ENCODE data around the gene TBC1D2B.
"Not testable (repeated sequence)": the region's sequence is repeated elsewhere in the genome, so short reads cannot be mapped to it uniquely, and the experiment has no call there.

The TBC1D2B gene

GRCh38 chr15:77999486-77999885 lies 78.0 kb downstream of the TBC1D2B start:
- no peak for DNase-seq

- no peak for DNase-seq
Measured at GRCh38 chr15:77998592-77998991, 78.9 kb downstream of the TBC1D2B start.

- DNase-seq, result not testable (repeated sequence)
Measured at GRCh38 chr15:77997761-77998554, 79.6 kb downstream of the TBC1D2B start.

GRCh38 chr15:77997221-77997620 lies 80.3 kb downstream of the TBC1D2B start:
- not testable (repeated sequence) for DNase-seq

GRCh38 chr15:77996713-77997171 lies 80.8 kb downstream of the TBC1D2B start:
- DNase-seq, result not testable (repeated sequence)

- not testable (repeated sequence) for DNase-seq
Measured at GRCh38 chr15:77996226-77996625, 81.3 kb downstream of the TBC1D2B start.

GRCh38 chr15:77995537-77995918 lies 82.0 kb downstream of the TBC1D2B start:
- not testable (repeated sequence) for DNase-seq

- not testable (repeated sequence) for DNase-seq
Measured at GRCh38 chr15:77994893-77995536, 82.5 kb downstream of the TBC1D2B start.

GRCh38 chr15:77993970-77994693 lies 83.4 kb downstream of the TBC1D2B start:
- not testable (repeated sequence) for DNase-seq

GRCh38 chr15:77993374-77993911 lies 84.1 kb downstream of the TBC1D2B start:
- no peak for DNase-seq

- DNase-seq, result no peak
Measured at GRCh38 chr15:77992356-77993222, 84.9 kb downstream of the TBC1D2B start.

- not testable (repeated sequence) for DNase-seq
Measured at GRCh38 chr15:77991658-77992201, 85.8 kb downstream of the TBC1D2B start.

GRCh38 chr15:77991029-77991406 lies 86.5 kb downstream of the TBC1D2B start:
- DNase-seq, result peak in 1 of 6 experiments; percentile 7

- DNase-seq, result no peak
Measured at GRCh38 chr15:77989296-77990143, 88.0 kb downstream of the TBC1D2B start.

- no peak for DNase-seq
Measured at GRCh38 chr15:77988347-77989295, 88.9 kb downstream of the TBC1D2B start.

- not testable (repeated sequence) for DNase-seq
Measured at GRCh38 chr15:77987765-77988136, 89.8 kb downstream of the TBC1D2B start.

- DNase-seq, result no peak
Measured at GRCh38 chr15:77986891-77987764, 90.4 kb downstream of the TBC1D2B start.

GRCh38 chr15:77985931-77986480 lies 91.5 kb downstream of the TBC1D2B start:
- DNase-seq, result no peak

Data from stimulated activated naive CD4-positive, alpha-beta T cell (primary cell).